HepG2 (cell line): ENCODE measurements around the gene SCAMP3.

ENCODE experiments used
- ELF1 ChIP-seq: sonication (generic); formaldehyde crosslinking; IDR thresholded peaks from 2 replicates; pipeline ENCODE4 v1.4.0; 2020; ENCODE audit warnings: missing genetic modification reagents
- EP300 ChIP-seq, 3 experiments: sonication (generic) in 1 of 3; formaldehyde crosslinking in 1 of 3; IDR thresholded peaks; 2 replicates each; pipeline versions ENCODE4 v1.5.1 to v1.6.1; 2011 to 2020; ENCODE audit warnings: low read depth in 2 of 3, low read length in 2 of 3, borderline replicate concordance in 1 of 3, improper control_type of control experiment in 1 of 3, mild to moderate bottlenecking in 1 of 3, missing genetic modification reagents in 1 of 3, moderate library complexity in 1 of 3
- MLLT10 ChIP-seq: sonication (generic); formaldehyde crosslinking; IDR thresholded peaks from 2 replicates; pipeline ENCODE4 v1.4.0; 2020; ENCODE audit warnings: missing genetic modification reagents
- ZNF34 ChIP-seq: sonication (generic); formaldehyde crosslinking; IDR thresholded peaks from 2 replicates; pipeline ENCODE4 v1.4.0; 2020; ENCODE audit warnings: mild to moderate bottlenecking, missing genetic modification reagents, borderline replicate concordance
- ZNF343 ChIP-seq: sonication (generic); formaldehyde crosslinking; IDR thresholded peaks from 2 replicates; pipeline ENCODE4 v1.4.0; 2020; ENCODE audit warnings: mild to moderate bottlenecking, missing genetic modification reagents

DNA sequence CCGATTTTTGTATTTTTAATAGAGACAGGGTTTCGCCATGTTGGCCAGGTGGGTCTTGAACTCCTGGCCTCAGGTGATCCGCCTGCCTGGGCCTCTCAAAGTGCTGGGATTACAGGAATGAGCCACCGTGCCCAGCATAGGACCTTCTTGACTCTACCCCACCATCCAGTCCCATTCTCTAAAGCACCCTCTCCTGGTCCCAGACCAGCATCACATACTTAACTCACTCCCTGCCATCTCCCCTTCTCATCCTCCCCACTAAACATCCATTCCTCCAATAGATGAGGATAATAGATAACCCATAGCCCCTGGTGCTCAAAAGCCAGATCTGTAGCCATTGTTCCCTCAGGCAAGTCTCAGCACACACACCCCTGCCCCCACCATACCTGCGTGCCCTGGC lies 9.0 kb downstream of the SCAMP3 start:
- no peak for TF ChIP-seq ZNF343
- no peak for TF ChIP-seq EP300 (IDR thresholded peaks at IDR 0.05; ENCODE audit: low read depth in 2 of 2, low read length in 2 of 2)
- no peak for TF ChIP-seq EP300 (CRISPR knock-in tag; IDR thresholded peaks at IDR 0.05; ENCODE audit: borderline replicate concordance)
- no peak for TF ChIP-seq MLLT10 (CRISPR knock-in tag)
- TF ChIP-seq ELF1 (CRISPR knock-in tag): no peak
- no peak for TF ChIP-seq ZNF34 (CRISPR knock-in tag)
